Stimulated activated naive CD8-positive, alpha-beta T cell treated with anti-CD3 and anti-CD28 coated beads, Interleukin-15, Interleukin-2, amounts not matched to agents 100 ng/mL and 50 ng/mL, for 24 hours (primary cell): ENCODE results near the gene NKIRAS2.

ENCODE experiments used
- H3K27ac Mint-ChIP-seq: one replicate; pipeline ENCODE4 v1.8.0; 2021; ENCODE audit warnings: mild to moderate bottlenecking, mixed read lengths
- H3K27me3 Mint-ChIP-seq: one replicate; pipeline ENCODE4 v1.8.0; 2021; ENCODE audit warnings: mixed read lengths
- H3K36me3 Mint-ChIP-seq: one replicate; pipeline ENCODE4 v1.8.0; 2021; ENCODE audit warnings: low read depth, mixed read lengths
- H3K4me1 Mint-ChIP-seq: one replicate; pipeline ENCODE4 v1.8.0; 2021; ENCODE audit warnings: low read depth, mixed read lengths
- H3K4me3 Mint-ChIP-seq: one replicate; pipeline ENCODE4 v1.8.0; 2021; ENCODE audit warnings: mild to moderate bottlenecking, mixed read lengths
- H3K9me3 Mint-ChIP-seq: one replicate; pipeline ENCODE4 v1.8.0; 2021; ENCODE audit warnings: mixed read lengths

The NKIRAS2 gene

DNA sequence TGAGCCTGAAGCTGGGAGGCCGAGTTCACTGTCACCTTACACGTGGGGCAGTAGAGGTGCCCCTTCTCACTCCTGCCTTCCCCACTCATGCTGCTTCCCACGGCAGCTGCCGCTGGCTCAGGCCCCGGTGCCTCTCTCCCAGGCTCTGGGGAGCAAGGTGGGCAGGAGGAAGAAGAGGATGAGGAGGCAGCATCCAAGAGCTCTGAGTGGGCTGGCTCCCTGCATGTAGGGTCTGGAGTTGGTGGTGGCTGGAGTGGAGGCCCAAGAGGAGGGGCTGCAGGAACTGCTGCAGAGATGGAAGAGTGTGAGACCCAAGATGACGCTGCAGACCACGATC lies 8.9 kb downstream of the NKIRAS2 start:
- H3K36me3 Mint-ChIP-seq: peaks cover 10% of the 10 kb centered on the region
- H3K4me1 Mint-ChIP-seq: peaks cover 10% of the 10 kb centered on the region
- no peak overlapping the region for H3K27ac Mint-ChIP-seq
- H3K9me3 Mint-ChIP-seq: no peaks in the 10 kb centered on the region
- no peak overlapping the region for H3K4me3 Mint-ChIP-seq
- H3K27me3 Mint-ChIP-seq: no peaks in the 10 kb centered on the region

DNA sequence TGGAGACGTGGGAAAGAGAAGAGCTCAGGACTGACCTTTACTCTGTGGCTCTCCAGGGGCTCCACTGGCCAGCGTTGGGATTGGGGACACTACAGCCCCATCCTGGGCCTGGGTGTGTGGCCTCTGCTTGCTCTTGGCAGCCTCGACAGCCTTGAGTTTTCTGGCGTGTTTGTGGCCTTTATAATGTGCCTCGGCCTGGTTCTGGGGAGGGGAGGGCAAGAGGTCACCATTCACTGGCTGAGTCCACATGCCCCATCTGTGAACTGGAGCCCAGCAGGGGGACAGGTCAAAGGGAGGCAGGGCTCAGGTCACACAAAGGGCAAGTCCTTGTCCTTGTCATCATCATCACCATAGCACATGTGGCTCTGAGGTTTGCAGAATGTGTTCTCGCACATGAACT lies 11.7 kb downstream of the NKIRAS2 start:
- Mint-ChIP-seq H3K27me3 (no peaks in the 10 kb centered on the region), H3K36me3 (no peaks in the 10 kb centered on the region), H3K27ac (no peak overlapping the region), H3K9me3 (no peaks in the 10 kb centered on the region), H3K4me1 (peaks cover 4% of the 10 kb centered on the region), H3K4me3 (no peak overlapping the region)

DNA sequence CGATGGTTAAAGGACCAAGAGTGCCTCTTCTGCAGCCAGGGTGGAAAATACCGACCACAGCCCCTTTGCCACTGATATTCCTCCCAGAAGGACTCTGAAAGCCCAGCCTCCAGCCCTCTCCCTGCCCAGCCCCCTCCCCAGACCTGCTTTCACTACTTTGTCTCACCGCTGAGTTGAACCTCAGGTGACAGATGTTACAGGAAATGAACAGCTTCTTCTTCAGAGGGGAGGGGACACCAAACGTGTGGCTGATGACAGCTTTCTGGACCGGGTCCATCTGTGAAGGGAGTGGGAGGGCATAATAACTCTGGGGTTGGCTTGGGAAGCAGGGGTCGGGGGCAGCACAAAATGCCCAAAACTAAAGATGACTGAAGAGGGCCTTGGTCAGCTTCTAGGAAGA lies 14.2 kb downstream of the NKIRAS2 start:
- peaks cover 4% of the 10 kb centered on the region for H3K4me1 Mint-ChIP-seq
- H3K27me3 Mint-ChIP-seq: peaks cover 6% of the 10 kb centered on the region
- no peak overlapping the region for H3K27ac Mint-ChIP-seq
- no peak overlapping the region for H3K4me3 Mint-ChIP-seq
- no peaks in the 10 kb centered on the region for H3K9me3 Mint-ChIP-seq
- H3K36me3 Mint-ChIP-seq: no peaks in the 10 kb centered on the region

DNA sequence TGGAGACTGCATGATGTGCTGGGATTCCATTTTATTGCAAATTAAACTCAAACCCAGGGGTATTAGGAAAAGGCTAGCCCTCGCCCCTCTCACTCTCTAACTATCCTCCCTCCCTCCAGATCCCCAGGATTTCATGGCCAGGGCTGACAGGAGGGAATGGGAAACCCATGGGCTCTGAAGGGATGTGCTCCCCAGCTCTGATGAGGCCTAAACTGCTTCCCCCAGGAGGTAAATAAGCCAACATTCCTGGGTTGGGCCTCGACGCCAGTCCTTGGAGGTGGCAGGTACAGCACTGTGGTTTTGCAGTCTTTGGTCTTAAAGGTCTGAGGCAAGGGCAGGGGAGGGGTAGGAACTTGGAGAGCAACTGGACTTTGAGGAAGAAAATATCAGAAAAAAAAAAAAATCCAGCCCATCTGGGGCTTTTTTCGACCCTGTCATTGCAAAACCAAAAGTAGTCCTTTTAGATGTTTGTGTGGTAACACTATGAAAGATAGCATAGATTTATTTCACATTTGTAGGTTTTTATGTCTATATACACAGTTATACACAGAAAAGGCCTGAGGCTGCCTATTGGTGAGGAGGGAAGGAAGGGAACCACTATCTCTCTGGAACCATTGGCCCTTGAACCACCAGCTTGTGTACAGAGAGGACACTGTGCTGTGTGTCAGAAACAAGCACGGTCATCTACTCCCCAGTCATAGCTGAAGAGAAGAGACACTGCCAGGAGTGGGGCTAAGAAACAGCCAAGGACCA lies 18.5 kb downstream of the NKIRAS2 start:
- Mint-ChIP-seq H3K27me3 (peaks cover 9% of the 10 kb centered on the region), H3K4me1 (peaks cover 4% of the 10 kb centered on the region), H3K27ac (no peak overlapping the region), H3K4me3 (no peak overlapping the region), H3K36me3 (no peaks in the 10 kb centered on the region), H3K9me3 (no peaks in the 10 kb centered on the region)

DNA sequence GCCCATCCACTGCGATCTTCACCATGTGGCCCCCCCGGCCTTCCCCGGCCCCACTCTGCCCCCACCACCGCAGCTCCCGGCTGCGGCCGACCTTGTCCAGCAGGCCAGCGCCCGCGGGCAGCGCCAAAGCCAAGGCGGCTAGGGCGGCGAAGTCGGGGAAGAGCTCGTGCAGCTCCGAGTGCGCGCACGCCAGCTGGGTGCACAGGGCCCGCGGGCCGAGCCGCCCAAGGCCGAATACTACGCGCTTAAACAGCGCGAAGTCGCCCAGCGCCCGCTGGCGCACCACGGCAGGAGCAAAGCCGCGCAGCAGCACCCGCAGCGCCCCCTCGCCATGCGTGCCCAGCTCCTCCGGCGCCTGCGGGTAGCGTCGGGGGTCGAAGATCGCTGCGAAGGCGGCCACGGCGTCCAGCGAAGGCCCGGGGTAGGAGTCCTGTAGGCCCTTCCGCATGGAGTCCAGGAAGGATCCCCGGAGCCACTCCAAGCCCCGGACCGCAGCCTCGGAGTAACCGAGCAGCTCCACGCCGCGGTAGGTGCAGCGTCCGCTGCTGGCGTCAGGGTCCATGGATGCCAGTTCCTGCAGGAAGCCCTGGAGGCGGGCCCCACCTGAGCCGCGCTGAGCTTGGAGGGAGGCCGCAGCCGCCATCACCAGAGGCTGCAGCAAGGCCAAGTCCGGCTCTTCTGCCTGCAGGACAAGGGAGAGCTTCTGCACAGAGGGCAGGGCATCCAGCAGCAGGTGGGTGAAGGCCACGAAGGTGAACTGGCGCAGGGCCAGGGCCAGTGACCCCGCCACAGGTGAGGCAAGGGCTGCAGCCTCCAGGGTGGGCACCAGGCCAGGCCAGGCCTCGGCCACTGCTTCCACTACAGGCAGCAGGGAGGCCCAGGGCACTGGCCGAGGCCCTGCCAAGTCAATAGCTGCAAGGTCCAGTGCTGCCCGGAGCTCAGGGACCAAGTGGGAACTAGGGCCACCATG lies 20.2 kb downstream of the NKIRAS2 start:
- Mint-ChIP-seq H3K9me3 (no peaks in the 10 kb centered on the region), H3K36me3 (no peaks in the 10 kb centered on the region), H3K4me1 (no peaks in the 10 kb centered on the region), H3K4me3 (no peak overlapping the region), H3K27ac (no peak overlapping the region), H3K27me3 (peaks cover 9% of the 10 kb centered on the region)

DNA sequence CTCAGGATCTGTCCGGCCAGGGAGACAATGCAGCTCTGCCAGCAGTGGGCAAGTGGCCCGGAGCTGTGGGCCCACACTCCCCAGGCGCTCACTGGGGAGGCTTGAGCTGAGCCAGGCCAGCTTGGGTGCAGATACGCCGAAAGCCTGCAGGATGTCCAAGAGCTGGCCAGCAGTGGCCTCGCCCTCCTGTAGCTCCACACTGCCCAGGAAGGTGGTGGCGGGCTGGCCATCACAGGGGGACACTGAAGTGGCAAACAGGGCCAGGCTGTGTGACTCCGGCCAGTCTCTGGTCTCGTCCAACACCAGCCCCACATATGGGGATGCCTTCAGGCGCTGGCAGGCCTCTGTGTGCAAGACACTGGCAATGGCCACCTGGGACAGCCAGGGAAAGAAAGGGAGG lies 20.9 kb downstream of the NKIRAS2 start:
- Mint-ChIP-seq H3K36me3 (no peaks in the 10 kb centered on the region), H3K9me3 (no peaks in the 10 kb centered on the region), H3K27ac (no peak overlapping the region), H3K4me1 (no peaks in the 10 kb centered on the region), H3K27me3 (peaks cover 9% of the 10 kb centered on the region), H3K4me3 (no peak overlapping the region)

DNA sequence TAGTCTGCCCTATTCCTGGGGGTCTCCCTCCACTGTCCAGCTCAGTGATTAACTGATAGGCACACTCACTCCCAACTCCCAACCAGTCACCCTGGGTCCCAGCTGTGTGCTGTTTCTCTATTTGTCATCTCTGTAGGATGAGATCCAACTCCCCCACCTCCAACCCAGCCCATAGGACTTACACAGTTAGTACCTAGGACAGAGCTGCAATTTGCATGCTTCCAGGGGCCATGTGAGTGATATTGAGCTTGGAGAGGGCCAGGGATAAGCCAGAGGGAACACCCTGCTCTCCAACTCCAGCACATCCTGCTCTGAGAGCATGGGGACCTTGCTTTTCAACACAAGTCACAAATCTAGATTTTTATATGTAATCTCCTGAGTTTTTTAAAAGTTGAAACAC lies 21.7 kb downstream of the NKIRAS2 start:
- Mint-ChIP-seq H3K4me3 (no peak overlapping the region), H3K27ac (no peak overlapping the region), H3K36me3 (no peaks in the 10 kb centered on the region), H3K9me3 (no peaks in the 10 kb centered on the region), H3K4me1 (no peaks in the 10 kb centered on the region), H3K27me3 (peaks cover 9% of the 10 kb centered on the region)

DNA sequence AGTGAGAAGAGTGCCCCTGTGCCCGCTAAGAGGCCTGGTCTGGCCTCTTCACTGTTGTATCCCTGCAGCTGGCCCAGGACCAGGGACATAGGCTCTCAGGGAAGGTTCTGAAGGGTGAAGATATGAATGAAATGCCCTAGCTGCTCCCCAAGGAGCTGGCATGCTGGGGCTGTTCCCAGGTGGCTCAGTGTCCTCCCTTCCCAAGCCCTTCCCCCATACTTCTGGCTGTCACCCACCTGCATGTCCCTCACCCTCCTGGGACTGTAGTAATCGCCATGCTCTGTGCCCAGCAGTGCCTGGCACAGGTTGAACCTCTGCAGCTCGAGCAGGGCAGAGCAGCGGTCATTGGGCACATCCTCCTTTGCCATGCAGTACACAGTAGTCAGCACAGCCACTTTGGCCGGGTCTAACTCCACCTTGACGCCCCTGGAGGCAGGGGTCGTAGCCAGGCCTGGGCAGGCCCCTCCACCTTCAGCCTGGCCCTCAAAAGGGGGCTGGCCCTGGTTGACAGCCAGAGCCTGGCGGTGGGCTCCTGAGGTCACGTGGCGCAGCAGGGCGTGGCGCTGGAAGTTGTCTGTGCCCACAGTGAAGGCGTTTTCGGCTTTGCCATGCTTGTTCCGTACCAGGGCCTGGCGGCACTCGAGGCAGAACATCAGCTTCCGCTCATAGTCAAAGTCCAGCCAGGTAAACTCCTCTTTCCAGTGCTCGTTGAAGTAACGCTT lies 22.9 kb downstream of the NKIRAS2 start:
- H3K36me3 Mint-ChIP-seq: no peaks in the 10 kb centered on the region
- H3K27me3 Mint-ChIP-seq: peaks cover 4% of the 10 kb centered on the region
- H3K4me1 Mint-ChIP-seq: no peaks in the 10 kb centered on the region

DNA sequence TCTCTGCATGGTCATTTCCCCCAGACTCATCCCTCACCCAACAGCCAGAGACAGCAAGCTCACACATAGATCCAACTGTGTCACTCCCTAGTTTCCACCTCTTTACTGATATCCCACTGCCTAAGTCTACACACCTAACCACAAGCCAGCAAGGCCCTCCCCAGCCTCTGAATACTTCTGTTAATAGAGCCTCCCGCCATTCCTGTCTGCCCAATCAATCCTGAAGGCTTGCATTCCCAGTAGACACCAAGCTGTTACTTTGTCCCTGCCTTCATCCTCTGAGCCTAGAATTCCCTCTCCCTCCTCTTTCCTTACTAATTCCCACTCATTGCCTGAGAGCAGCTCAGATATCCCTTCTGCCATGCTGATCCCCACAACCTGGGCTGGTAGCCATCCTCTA lies 25.8 kb downstream of the NKIRAS2 start:
- Mint-ChIP-seq H3K27me3 (peaks cover 11% of the 10 kb centered on the region), H3K4me3 (no peak overlapping the region), H3K4me1 (peaks cover 5% of the 10 kb centered on the region), H3K9me3 (no peaks in the 10 kb centered on the region), H3K36me3 (no peaks in the 10 kb centered on the region), H3K27ac (no peak overlapping the region)

More for the DNA sequence above, 22.9 kb downstream of the NKIRAS2 start:
- Mint-ChIP-seq H3K27ac (no peak overlapping the region), H3K9me3 (no peaks in the 10 kb centered on the region), H3K4me3 (no peak overlapping the region)

DNA sequence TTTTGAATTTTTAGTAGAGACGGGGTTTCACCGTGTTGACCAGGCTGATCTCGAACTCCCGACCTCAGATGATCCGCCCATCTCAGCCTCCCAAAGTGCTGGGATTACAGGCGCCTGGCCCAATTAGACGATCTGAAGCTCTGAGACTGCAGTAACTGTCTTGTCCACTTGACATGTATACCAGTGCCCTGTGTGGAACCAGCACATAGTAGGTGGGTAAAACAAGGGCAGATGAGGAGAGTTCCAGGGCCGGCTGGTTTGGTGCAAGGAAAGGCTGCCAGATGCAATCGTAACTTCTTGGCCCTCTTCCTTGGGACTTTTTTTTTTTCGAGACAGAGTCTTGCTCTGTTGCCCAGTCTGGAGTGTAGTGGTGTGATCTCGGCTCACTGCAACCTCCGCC lies 27.5 kb downstream of the NKIRAS2 start:
- peaks cover 7% of the 10 kb centered on the region for H3K4me1 Mint-ChIP-seq
- no peaks in the 10 kb centered on the region for H3K9me3 Mint-ChIP-seq
- no peak overlapping the region for H3K27ac Mint-ChIP-seq
- peaks cover 24% of the 10 kb centered on the region for H3K27me3 Mint-ChIP-seq
- H3K36me3 Mint-ChIP-seq: no peaks in the 10 kb centered on the region
- no peak overlapping the region for H3K4me3 Mint-ChIP-seq

DNA sequence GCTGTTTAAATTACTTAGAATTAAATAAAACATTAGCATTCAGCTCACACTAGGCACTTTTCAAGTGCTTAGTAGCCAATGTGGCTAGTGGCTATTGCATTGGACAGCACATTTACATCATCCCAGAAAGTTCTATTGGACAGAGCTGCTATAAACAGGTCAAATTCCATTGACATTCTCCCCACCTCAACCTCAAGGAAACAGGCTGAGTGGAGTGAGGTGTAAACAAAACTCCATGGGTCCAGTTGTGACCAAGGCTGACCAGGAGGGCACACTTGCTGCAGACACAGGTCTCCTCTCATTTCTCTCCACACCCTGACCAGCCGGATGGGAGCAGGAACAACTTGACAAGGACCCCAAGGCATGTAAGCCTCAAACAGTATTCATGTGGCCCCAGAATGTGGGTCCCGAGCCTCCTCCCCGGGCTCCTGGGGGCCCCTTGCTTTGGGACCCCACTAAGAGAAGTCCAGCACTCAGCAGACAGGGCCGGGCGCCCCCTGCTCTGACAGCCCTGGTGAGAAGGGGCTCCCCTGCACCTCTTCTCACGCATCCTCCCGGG lies 30.0 kb downstream of the NKIRAS2 start:
- Mint-ChIP-seq H3K36me3 (no peaks in the 10 kb centered on the region), H3K9me3 (no peaks in the 10 kb centered on the region), H3K4me1 (peaks cover 7% of the 10 kb centered on the region), H3K27ac (no peak overlapping the region), H3K27me3 (peaks cover 38% of the 10 kb centered on the region), H3K4me3 (peak overlapping the region; percentile 72)

DNA sequence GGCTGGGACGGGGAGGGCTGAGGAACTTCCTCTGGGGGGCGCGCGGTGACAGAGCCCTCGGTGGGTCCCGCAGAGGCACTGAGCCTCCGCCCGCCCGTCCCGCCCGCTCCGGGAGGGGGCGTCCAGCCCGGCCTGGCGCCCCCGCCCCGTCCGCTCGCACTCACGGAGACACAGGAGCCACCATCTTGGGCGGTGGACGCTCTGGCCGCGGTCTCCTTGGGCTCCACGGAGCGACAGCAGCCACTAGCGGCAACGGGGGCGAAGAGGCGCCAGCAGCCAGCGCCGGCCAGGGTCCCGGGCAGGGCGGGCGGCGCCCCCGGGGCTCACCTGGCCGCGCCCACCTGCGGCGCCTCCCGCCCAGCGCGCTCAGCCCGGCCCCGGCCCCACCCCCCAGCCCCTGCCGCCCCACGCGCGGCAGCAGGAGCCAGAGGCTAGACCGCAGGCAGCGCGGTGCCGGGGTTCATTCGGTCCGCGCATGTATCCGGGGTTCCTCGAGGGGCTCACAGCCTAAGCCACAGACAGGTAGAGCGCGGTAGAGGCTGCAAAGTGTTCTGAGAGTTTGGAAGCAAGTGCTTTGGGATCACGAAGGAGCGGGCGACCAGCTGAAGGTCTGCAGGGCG lies 30.6 kb downstream of the NKIRAS2 start, which contains the start of gene C17orf113:
C17orf113 (minus strand) TSS at position 209 of the 620 bp plus-strand sequence. CDS start 7,225 bp downstream, outside the sequence.
- Mint-ChIP-seq H3K4me1 (peaks cover 7% of the 10 kb centered on the region), H3K27me3 (peaks cover 38% of the 10 kb centered on the region), H3K36me3 (no peaks in the 10 kb centered on the region), H3K9me3 (no peaks in the 10 kb centered on the region), H3K4me3 (peak within 1 kb of the TSS; percentile 72), H3K27ac (no peak within 1 kb of the TSS)

DNA sequence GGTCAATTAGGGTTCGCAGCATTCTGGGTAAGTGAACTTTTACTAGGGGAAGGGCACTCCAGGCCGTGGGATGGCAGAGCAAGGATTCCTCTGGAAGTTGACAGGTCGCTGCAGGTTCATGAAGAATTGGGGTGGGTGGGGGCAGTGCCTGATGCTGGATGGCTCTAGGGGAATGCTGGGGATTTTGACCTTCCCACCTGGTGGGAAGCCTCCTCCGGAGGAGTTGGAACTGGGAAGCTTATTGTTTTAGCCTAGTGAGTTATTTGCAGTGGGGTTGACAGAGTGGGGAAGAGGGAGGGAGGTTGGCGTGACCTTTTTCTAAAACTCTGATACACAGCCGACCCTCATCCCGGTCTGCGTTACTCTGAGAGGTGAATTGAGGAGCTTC lies 31.1 kb downstream of the NKIRAS2 start:
- Mint-ChIP-seq H3K36me3 (no peaks in the 10 kb centered on the region), H3K4me1 (peaks cover 7% of the 10 kb centered on the region), H3K27ac (no peak overlapping the region), H3K4me3 (peak overlapping the region; percentile 70), H3K27me3 (peaks cover 38% of the 10 kb centered on the region), H3K9me3 (no peaks in the 10 kb centered on the region)

DNA sequence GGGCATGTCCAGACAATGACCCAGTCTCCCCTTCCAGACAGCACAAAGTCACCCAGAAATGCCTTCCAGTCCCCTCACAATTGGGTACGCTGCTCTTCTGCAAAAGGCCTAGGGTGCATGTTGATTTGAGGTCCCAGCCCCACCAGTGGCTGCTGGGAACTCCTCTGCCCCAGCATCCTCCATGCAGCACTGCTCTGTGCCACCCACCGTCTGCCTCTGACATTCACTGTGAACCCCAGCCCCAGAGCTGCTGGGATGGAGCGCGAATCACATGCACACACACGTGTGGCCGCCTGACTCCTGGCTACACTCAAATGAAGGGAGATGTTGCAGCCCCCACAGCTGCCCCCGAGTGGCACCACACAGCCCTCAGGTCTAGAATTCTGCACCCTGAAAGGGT lies 31.8 kb downstream of the NKIRAS2 start:
- H3K27me3 Mint-ChIP-seq: peaks cover 38% of the 10 kb centered on the region
- no peaks in the 10 kb centered on the region for H3K9me3 Mint-ChIP-seq
- H3K36me3 Mint-ChIP-seq: no peaks in the 10 kb centered on the region
- H3K4me1 Mint-ChIP-seq: peaks cover 7% of the 10 kb centered on the region
- no peak overlapping the region for H3K27ac Mint-ChIP-seq
- no peak overlapping the region for H3K4me3 Mint-ChIP-seq
